RWPE2 (cell line): ENCODE results near the gene CNTF.

Experiments
- ATAC-seq: fragments of 200-7000 bp; cut with Tn5 transposase; 3 replicates; pipeline ENCODE4 v1.9.1; 2021; ENCODE audit warnings: low read depth
- DNase-seq: peaks from one replicate; pipeline ENCODE4 v3.0.0-alpha.2; 2020; ENCODE audit warnings: low spot score
- H3K27ac ChIP-seq: fragments of 450-650 bp; 2 replicates; pipeline ENCODE4 v1.5.1; 2017; ENCODE audit warnings: mild to moderate bottlenecking; ENCODE audit not compliant: poor library complexity, severe bottlenecking
- H3K27me3 ChIP-seq: fragments of 250-450 bp; sonication (Bioruptor Pico); 2 replicates; pipeline ENCODE4 v1.5.1; 2021; ENCODE audit warnings: mild to moderate bottlenecking, moderate library complexity; ENCODE audit not compliant: insufficient read depth, poor library complexity, severe bottlenecking
- H3K36me3 ChIP-seq: fragments of 250-450 bp; sonication (Bioruptor Pico); 2 replicates; pipeline ENCODE4 v1.5.1; 2020; ENCODE audit warnings: low read depth, mild to moderate bottlenecking, moderate library complexity
- H3K4me1 ChIP-seq: fragments of 250-450 bp; sonication (Bioruptor Pico); 2 replicates; pipeline ENCODE4 v1.5.1; 2021; ENCODE audit warnings: mild to moderate bottlenecking, moderate library complexity; ENCODE audit not compliant: insufficient read depth, poor library complexity, severe bottlenecking
- H3K4me3 ChIP-seq: fragments of 250-450 bp; sonication (Bioruptor Pico); 2 replicates; pipeline ENCODE4 v1.5.1; 2021; ENCODE audit warnings: mild to moderate bottlenecking, moderate library complexity; ENCODE audit not compliant: severe bottlenecking
- H3K9me3 ChIP-seq: fragments of 250-450 bp; sonication (Bioruptor Pico); 2 replicates; pipeline ENCODE4 v1.5.1; 2021; ENCODE audit warnings: mild to moderate bottlenecking, moderate library complexity; ENCODE audit not compliant: severe bottlenecking
- TF ChIP-seq, protein P1 (sequence below): fragments of 450-650 bp; IDR thresholded peaks from one replicate; pipeline ENCODE4 v1.5.1; 2017; ENCODE audit warnings: mild to moderate bottlenecking, moderate library complexity; ENCODE audit not compliant: poor library complexity, severe bottlenecking

Gene CNTF

GRCh38 chr11:58575377-58576020 is 47.0 kb upstream of the CNTF start, which contains the start of gene LPXN:
Gene LPXN, minus strand, starts transcription at chr11:58575856. Its CDS starts 84 bp downstream, at chr11:58575772.
- DNase-seq, result no peak
- peak within 1 kb of the TSS; percentile 98 for H3K27ac ChIP-seq
- H3K4me3 ChIP-seq, result no peak within 1 kb of the TSS

DNA sequence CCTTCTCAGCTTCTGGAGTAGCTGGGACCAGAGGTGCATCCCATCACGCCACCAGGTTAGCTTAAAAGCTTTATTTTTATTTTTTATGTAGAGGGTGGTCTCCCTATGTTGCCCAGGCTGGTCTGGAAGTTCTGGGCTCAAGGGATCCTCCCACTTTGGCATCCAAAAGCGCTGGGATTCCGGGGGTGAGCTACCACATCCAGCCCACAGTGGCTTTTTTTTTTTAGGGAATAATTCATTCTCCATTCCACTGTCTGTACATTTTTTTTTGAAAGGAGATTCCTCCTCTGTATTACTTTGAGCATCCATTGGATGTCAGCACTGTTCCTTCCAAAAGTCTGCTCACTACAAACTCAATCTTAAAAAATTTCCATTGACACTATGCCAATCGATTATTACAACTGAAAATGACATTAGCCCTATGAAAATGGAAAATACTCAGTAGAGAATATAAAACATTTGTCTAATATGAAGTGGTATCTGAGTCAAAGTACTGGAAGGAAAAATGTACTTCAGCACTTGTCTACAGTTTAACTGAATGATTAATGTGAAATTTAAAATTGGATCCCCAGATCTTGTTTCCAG is 45.5 kb upstream of the CNTF start:
- Histone ChIP-seq H3K4me1 (peaks cover 52% of the 10 kb centered on the region), H3K4me3 (peak overlapping the region; percentile 98), H3K27ac (peak overlapping the region; percentile 98), H3K27me3 (no peaks in the 10 kb centered on the region), H3K9me3 (no peaks in the 10 kb centered on the region), H3K36me3 (peaks cover 19% of the 10 kb centered on the region)
- DNase-seq (no peak), ATAC-seq (no peak)
- TF ChIP-seq, protein P1, sequence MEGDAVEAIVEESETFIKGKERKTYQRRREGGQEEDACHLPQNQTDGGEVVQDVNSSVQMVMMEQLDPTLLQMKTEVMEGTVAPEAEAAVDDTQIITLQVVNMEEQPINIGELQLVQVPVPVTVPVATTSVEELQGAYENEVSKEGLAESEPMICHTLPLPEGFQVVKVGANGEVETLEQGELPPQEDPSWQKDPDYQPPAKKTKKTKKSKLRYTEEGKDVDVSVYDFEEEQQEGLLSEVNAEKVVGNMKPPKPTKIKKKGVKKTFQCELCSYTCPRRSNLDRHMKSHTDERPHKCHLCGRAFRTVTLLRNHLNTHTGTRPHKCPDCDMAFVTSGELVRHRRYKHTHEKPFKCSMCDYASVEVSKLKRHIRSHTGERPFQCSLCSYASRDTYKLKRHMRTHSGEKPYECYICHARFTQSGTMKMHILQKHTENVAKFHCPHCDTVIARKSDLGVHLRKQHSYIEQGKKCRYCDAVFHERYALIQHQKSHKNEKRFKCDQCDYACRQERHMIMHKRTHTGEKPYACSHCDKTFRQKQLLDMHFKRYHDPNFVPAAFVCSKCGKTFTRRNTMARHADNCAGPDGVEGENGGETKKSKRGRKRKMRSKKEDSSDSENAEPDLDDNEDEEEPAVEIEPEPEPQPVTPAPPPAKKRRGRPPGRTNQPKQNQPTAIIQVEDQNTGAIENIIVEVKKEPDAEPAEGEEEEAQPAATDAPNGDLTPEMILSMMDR, result peak; percentile 76

More at GRCh38 chr11:58575377-58576020, 47.0 kb upstream of the CNTF start, which contains the start of gene LPXN:
- ATAC-seq, result no peak
- TF ChIP-seq, protein P1, result no peak
- Histone ChIP-seq H3K9me3 (no peaks in the 10 kb centered on the region), H3K4me1 (peaks cover 48% of the 10 kb centered on the region), H3K27me3 (no peaks in the 10 kb centered on the region), H3K36me3 (peaks cover 6% of the 10 kb centered on the region)

DNA sequence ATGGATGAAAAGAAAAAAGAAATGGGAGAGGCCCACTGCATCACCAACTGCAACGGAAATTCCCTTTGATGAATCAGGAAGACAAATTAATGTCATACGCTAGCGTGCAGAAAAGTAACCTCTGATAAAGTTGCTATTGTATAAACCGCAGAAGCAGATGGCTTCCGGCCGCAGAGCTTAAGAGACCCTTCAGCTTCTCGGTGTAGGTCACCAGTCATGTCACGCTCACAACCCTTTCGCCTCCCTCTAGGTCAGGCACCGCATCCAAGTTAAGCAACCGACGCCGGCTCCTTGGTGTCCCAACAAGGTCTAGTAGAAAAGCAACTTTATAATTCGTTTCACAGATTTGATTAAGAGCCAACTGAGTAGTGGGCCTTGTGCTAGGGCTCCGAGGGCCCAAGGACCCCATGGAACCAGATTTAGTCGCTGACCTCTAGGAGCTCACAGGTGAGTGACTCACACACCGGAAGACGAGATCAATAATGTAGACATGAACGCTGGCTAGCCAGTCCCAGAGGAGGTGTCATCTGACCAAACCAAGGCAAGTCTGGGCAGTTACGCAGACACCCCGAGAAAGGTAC is 44.8 kb upstream of the CNTF start:
- Histone ChIP-seq H3K36me3 (peaks cover 20% of the 10 kb centered on the region), H3K27ac (peak overlapping the region; percentile 98), H3K4me1 (peaks cover 54% of the 10 kb centered on the region), H3K27me3 (no peaks in the 10 kb centered on the region), H3K4me3 (peak overlapping the region; percentile 98), H3K9me3 (no peaks in the 10 kb centered on the region)
- ATAC-seq, result peak; percentile 65
- TF ChIP-seq, protein P1, result no peak
- no peak for DNase-seq

DNA sequence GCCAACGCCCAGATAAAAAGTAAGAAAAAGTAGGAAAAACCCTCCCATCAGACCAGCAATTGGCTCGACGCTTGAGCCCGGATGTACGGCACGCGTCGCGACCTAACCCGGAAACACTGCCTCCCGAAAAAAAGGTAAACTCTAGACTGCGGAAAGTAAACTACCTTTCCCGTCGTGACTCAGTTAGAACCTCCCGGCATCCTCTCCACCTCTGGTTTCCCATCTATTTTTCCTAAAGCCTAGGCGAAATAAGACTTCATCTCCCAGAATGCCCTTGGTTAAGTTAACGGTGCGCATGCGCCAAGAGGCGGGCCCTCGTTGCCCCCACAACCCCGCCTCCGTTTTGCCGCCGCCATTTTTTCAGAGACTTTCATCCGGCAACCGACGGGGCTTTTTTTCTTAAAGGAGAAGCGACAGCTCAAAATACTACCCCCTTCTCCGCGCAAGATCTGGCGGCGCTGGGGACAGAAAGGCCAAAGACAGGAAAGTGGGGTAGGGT is 44.3 kb upstream of the CNTF start:
- Histone ChIP-seq H3K27ac (peak overlapping the region; percentile 98), H3K9me3 (no peaks in the 10 kb centered on the region), H3K4me3 (peak overlapping the region; percentile 98), H3K27me3 (no peaks in the 10 kb centered on the region), H3K36me3 (peaks cover 20% of the 10 kb centered on the region), H3K4me1 (peaks cover 54% of the 10 kb centered on the region)
- DNase-seq (peak; percentile 93), ATAC-seq (peak; percentile 72)
- TF ChIP-seq, protein P1, result no peak
